HG03520 (cell line): ENCODE results near the gene ACTR3C.
"Not testable (repeated sequence)": the region's sequence is repeated elsewhere in the genome, so short reads cannot be mapped to it uniquely, and the experiment has no call there.

Experiments used
- ATAC-seq: cut with Tn5 transposase; IDR thresholded peaks from one replicate; pipeline ENCODE4 v1.9.1; 2021; ENCODE audit warnings: mild to moderate bottlenecking, moderate library complexity; ENCODE audit not compliant: unreplicated experiment

ACTR3C gene

GRCh38 chr7:150316987-150317386, 6.4 kb downstream of the ACTR3C start:
- ATAC-seq = not testable (repeated sequence)

GRCh38 chr7:150314639-150315239, 8.6 kb downstream of the ACTR3C start:
- no peak for ATAC-seq

- no peak for ATAC-seq
Measured at GRCh38 chr7:150313870-150314269, 9.5 kb downstream of the ACTR3C start.

GRCh38 chr7:150313367-150313809, 10.0 kb downstream of the ACTR3C start:
- ATAC-seq = no peak

GRCh38 chr7:150312649-150313366, 10.5 kb downstream of the ACTR3C start:
- not testable (repeated sequence) for ATAC-seq

GRCh38 chr7:150311711-150312110, 11.6 kb downstream of the ACTR3C start:
- no peak for ATAC-seq

- no peak for ATAC-seq
Measured at GRCh38 chr7:150311146-150311545, 12.2 kb downstream of the ACTR3C start.

- ATAC-seq = no peak
Measured at GRCh38 chr7:150308575-150308974, 14.8 kb downstream of the ACTR3C start.

- ATAC-seq = no peak
Measured at GRCh38 chr7:150307904-150308303, 15.4 kb downstream of the ACTR3C start.

- no peak for ATAC-seq
Measured at GRCh38 chr7:150307129-150307528, 16.2 kb downstream of the ACTR3C start.

- not testable (repeated sequence) for ATAC-seq
Measured at GRCh38 chr7:150306377-150306776, 17.0 kb downstream of the ACTR3C start.

- ATAC-seq = not testable (repeated sequence)
Measured at GRCh38 chr7:150305903-150306284, 17.5 kb downstream of the ACTR3C start.

- not testable (repeated sequence) for ATAC-seq
Measured at GRCh38 chr7:150305259-150305902, 18.0 kb downstream of the ACTR3C start.

GRCh38 chr7:150304499-150305258, 18.7 kb downstream of the ACTR3C start:
- ATAC-seq = not testable (repeated sequence)

GRCh38 chr7:150302908-150303310, 20.4 kb downstream of the ACTR3C start:
- ATAC-seq = not testable (repeated sequence)

- ATAC-seq = not testable (repeated sequence)
Measured at GRCh38 chr7:150297978-150298377, 25.4 kb downstream of the ACTR3C start.

GRCh38 chr7:150296802-150297201, 26.5 kb downstream of the ACTR3C start:
- ATAC-seq = not testable (repeated sequence)

- ATAC-seq = not testable (repeated sequence)
Measured at GRCh38 chr7:150295614-150296013, 27.7 kb downstream of the ACTR3C start.

- ATAC-seq = not testable (repeated sequence)
Measured at GRCh38 chr7:150295027-150295426, 28.3 kb downstream of the ACTR3C start.

GRCh38 chr7:150290317-150290716, 33.0 kb downstream of the ACTR3C start:
- ATAC-seq = not testable (repeated sequence)

- not testable (repeated sequence) for ATAC-seq
Measured at GRCh38 chr7:150288816-150289215, 34.5 kb downstream of the ACTR3C start.
